ENCODE measurements around the gene PSMB1. TPM values are rescaled to one million over a fixed set of nuclear protein-coding genes. Genes with fewer than 3 reads are reported as not detected.

The PSMB1 gene
- polyA plus RNA-seq (2013, experiment 1 of 2), result 243 TPM
- polyA plus RNA-seq (2013, experiment 2 of 2), result 250 TPM

DNA sequence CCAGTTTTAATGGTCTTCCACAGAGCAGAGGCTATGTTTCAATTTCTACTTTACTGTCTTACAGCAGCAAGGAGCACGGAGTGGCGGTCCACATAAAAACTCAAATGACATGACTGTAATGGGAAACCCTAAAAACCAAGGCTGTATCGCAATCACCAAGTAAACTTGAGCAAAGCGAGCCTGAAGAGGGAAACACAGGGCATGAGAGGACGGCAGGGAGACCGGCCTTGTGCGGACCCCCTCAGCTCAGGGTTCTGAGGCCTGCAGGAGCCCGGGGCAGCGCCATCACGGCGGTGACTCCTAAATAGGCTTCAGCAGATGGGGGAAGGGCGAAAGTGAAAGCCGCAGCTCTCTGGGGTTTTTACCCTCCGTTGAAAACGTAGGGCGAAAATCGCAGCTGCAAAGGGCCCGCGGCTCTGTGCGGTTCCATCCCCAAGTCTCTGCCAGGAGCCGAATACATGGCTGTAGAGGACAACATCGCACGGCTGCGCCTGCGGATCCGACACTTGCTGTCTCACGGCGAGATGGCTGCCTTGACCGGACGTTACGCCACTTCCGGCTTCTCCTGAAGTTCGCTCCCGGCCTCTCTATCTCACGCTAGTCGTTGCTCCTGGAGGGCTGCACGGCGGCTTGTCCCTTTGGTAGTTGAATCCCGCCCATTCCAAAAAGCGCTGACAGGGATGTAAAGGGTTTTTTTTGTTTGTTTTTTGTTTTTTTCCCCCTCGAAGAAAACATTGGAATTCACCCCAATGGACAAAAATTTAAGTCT, at the start of gene PSMB1:
Gene PSMB1 (minus strand): TSS at position 543 of the 769 bp plus-strand sequence. CDS start 65 bp downstream, at position 478.
- H3K4me3 ChIP-seq (ENCODE audit: insufficient read depth in 1 of 2, low read depth in 1 of 2, low read length in 2 of 2), result peak within 1 kb of the TSS; percentile 97 to 100
- H3K27ac ChIP-seq (ENCODE audit: low read length, poor library complexity, severe bottlenecking), result peak within 1 kb of the TSS; percentile 99
- no peaks in the 10 kb centered on the region for H3K27me3 ChIP-seq (ENCODE audit: control insufficient read depth in 1 of 2, insufficient read depth in 1 of 2, low read length in 2 of 2)
- peak within 1 kb of the TSS; percentile 76 for H3K4me2 ChIP-seq (ENCODE audit: low read length, poor library complexity, severe bottlenecking)
- peak within 1 kb of the TSS; percentile 19 for H2BK120ac ChIP-seq (ENCODE audit: low read depth, low read length)
- peaks cover 0 to 29% of the 10 kb centered on the region in 2 experiments for H3K36me3 ChIP-seq (ENCODE audit: control insufficient read depth in 1 of 2, insufficient read depth in 2 of 2, low read depth in 1 of 2, low read length in 2 of 2)
- H4K91ac ChIP-seq (ENCODE audit: low read length), result peak within 1 kb of the TSS; percentile 90
- peak; percentile 98 for DNase-seq
- H3K14ac ChIP-seq (ENCODE audit: low read length in 2 of 2), result peak within 1 kb of the TSS in 1 of 2 experiments; percentile 36
- peak within 1 kb of the TSS; percentile 13 to 83 for H2BK12ac ChIP-seq (ENCODE audit: low read length in 2 of 2)
- H4K8ac ChIP-seq (ENCODE audit: low read length), result peak within 1 kb of the TSS; percentile 94
- H3K4ac ChIP-seq (ENCODE audit: low read depth in 1 of 2, low read length in 2 of 2), result peak within 1 kb of the TSS; percentile 93
- H3K9me3 ChIP-seq (ENCODE audit: control insufficient read depth, low read length), result no peaks in the 10 kb centered on the region
- H3K23ac ChIP-seq (ENCODE audit: low read length in 2 of 2), result peak within 1 kb of the TSS; percentile 76 to 94
- peak within 1 kb of the TSS; percentile 83 for H2BK15ac ChIP-seq (ENCODE audit: low read depth, poor library complexity, severe bottlenecking)
- under 1% methylated on average over 36 of the region's 41 CpGs for WGBS
- peak within 1 kb of the TSS; percentile 99 for H3K9ac ChIP-seq (ENCODE audit: low read length)
- peaks cover 4% of the 10 kb centered on the region for H3K79me1 ChIP-seq (replicated peaks; ENCODE audit: low read length, poor library complexity, severe bottlenecking)
- peak within 1 kb of the TSS; percentile 81 to 99 for H3K18ac ChIP-seq (ENCODE audit: low read depth in 1 of 2, low read length in 2 of 2)
- peaks cover 2% of the 10 kb centered on the region for H3K4me1 ChIP-seq (ENCODE audit: control insufficient read depth, insufficient read depth, low read depth, low read length)
- H2AK5ac ChIP-seq (ENCODE audit: low read length, severe bottlenecking), result peak within 1 kb of the TSS; percentile 51
- peak within 1 kb of the TSS; percentile 88 for H2BK5ac ChIP-seq (ENCODE audit: low read depth, low read length, poor library complexity, severe bottlenecking)
- H2AFZ ChIP-seq (ENCODE audit: low read depth, low read length), result peak within 1 kb of the TSS; percentile 53

DNA sequence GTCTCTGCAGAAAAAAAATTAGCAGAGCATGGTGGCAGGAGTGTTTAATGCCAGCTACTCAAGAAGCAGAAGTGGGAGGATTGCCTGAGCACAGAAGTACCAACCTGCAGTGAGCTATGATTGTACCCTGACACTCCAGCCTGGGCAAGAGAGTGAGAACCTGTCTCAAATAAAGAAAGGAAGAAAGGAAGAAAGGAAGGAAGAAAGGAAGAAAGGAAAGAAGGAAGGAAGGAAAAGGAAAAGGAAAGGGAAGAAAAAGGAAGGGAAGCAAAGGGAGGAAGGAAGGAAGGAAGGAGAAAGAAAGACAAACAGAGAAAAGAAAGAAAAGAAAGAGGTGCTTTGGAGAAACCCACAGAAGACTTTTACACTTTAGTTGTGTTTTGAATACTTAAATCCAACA, 44.2 kb upstream of the PSMB1 start:
- no peak overlapping the region for H3K23ac ChIP-seq (ENCODE audit: low read length in 2 of 2)

DNA sequence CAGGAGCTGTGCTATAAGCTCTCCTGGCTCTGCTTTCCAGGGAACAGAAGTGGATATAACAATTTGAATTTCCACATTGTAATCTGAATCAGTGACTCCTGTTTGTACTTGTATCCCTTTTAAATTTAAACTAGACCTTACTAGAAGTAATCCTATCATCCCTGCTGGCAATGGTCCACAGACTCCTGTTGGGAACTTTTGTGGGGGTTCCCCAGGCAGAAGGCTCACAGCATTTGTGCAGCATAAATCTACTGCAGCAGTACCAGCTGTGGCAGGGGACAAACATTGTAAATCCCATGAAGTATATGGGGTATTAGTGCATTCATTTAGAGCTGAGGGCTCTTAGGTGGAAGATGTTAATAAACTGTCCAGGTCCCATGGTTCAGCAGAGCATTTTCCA, 43.3 kb upstream of the PSMB1 start:
- H2AFZ ChIP-seq (ENCODE audit: low read depth, low read length), result no peak overlapping the region
- no peak overlapping the region for H3K4ac ChIP-seq (ENCODE audit: low read depth in 1 of 2, low read length in 2 of 2)
- H4K91ac ChIP-seq (ENCODE audit: low read length), result no peak overlapping the region
- H3K27me3 ChIP-seq (ENCODE audit: control insufficient read depth in 1 of 2, insufficient read depth in 1 of 2, low read length in 2 of 2), result peaks cover 3 to 7% of the 10 kb centered on the region in 2 experiments
- H3K27ac ChIP-seq (ENCODE audit: low read length, poor library complexity, severe bottlenecking), result no peak overlapping the region
- no peak overlapping the region for H4K8ac ChIP-seq (ENCODE audit: low read length)
- H3K4me1 ChIP-seq (ENCODE audit: control insufficient read depth, insufficient read depth, low read depth, low read length), result no peaks in the 10 kb centered on the region
- no peak overlapping the region for H3K4me3 ChIP-seq (ENCODE audit: insufficient read depth in 1 of 2, low read depth in 1 of 2, low read length in 2 of 2)
- no peak for DNase-seq
- H3K9ac ChIP-seq (ENCODE audit: low read length), result no peak overlapping the region
- peaks cover 17% of the 10 kb centered on the region for H3K9me3 ChIP-seq (ENCODE audit: control insufficient read depth, low read length)
- H3K36me3 ChIP-seq (ENCODE audit: control insufficient read depth in 1 of 2, insufficient read depth in 2 of 2, low read depth in 1 of 2, low read length in 2 of 2), result no peaks in the 10 kb centered on the region
- H2AK5ac ChIP-seq (ENCODE audit: low read length, severe bottlenecking), result no peak overlapping the region
- no peak overlapping the region for H2BK5ac ChIP-seq (ENCODE audit: low read depth, low read length, poor library complexity, severe bottlenecking)
- no peak overlapping the region for H3K23ac ChIP-seq (ENCODE audit: low read length in 2 of 2)
- H2BK12ac ChIP-seq (ENCODE audit: low read length in 2 of 2), result no peak overlapping the region
- no peaks in the 10 kb centered on the region for H3K79me1 ChIP-seq (replicated peaks; ENCODE audit: low read length, poor library complexity, severe bottlenecking)
- H3K14ac ChIP-seq (ENCODE audit: low read length in 2 of 2), result no peak overlapping the region
- no peak overlapping the region for H3K18ac ChIP-seq (ENCODE audit: low read depth in 1 of 2, low read length in 2 of 2)
- no peak overlapping the region for H2BK15ac ChIP-seq (ENCODE audit: low read depth, poor library complexity, severe bottlenecking)
- no peak overlapping the region for H2BK120ac ChIP-seq (ENCODE audit: low read depth, low read length)
- H3K4me2 ChIP-seq (ENCODE audit: low read length, poor library complexity, severe bottlenecking), result no peak overlapping the region

More for the DNA sequence above, 44.2 kb upstream of the PSMB1 start:
- Histone ChIP-seq H3K27ac (ENCODE audit: low read length, poor library complexity, severe bottlenecking) (no peak overlapping the region), H3K9me3 (ENCODE audit: control insufficient read depth, low read length) (peaks cover 8% of the 10 kb centered on the region), H2AK5ac (ENCODE audit: low read length, severe bottlenecking) (no peak overlapping the region), H3K36me3 (ENCODE audit: control insufficient read depth in 1 of 2, insufficient read depth in 2 of 2, low read depth in 1 of 2, low read length in 2 of 2) (no peaks in the 10 kb centered on the region), H2BK5ac (ENCODE audit: low read depth, low read length, poor library complexity, severe bottlenecking) (no peak overlapping the region), H4K91ac (ENCODE audit: low read length) (no peak overlapping the region), H3K4me1 (ENCODE audit: control insufficient read depth, insufficient read depth, low read depth, low read length) (no peaks in the 10 kb centered on the region), H2BK12ac (ENCODE audit: low read length in 2 of 2) (no peak overlapping the region), H2AFZ (ENCODE audit: low read depth, low read length) (no peak overlapping the region), H3K4me3 (ENCODE audit: insufficient read depth in 1 of 2, low read depth in 1 of 2, low read length in 2 of 2) (no peak overlapping the region), H2BK15ac (ENCODE audit: low read depth, poor library complexity, severe bottlenecking) (no peak overlapping the region), H3K4ac (ENCODE audit: low read depth in 1 of 2, low read length in 2 of 2) (no peak overlapping the region), H3K18ac (ENCODE audit: low read depth in 1 of 2, low read length in 2 of 2) (no peak overlapping the region), H3K4me2 (ENCODE audit: low read length, poor library complexity, severe bottlenecking) (no peak overlapping the region), H3K27me3 (ENCODE audit: control insufficient read depth in 1 of 2, insufficient read depth in 1 of 2, low read length in 2 of 2) (peaks cover 3 to 7% of the 10 kb centered on the region in 2 experiments), H3K79me1 (replicated peaks; ENCODE audit: low read length, poor library complexity, severe bottlenecking) (no peaks in the 10 kb centered on the region), H3K14ac (ENCODE audit: low read length in 2 of 2) (no peak overlapping the region), H3K9ac (ENCODE audit: low read length) (no peak overlapping the region), H4K8ac (ENCODE audit: low read length) (no peak overlapping the region), H2BK120ac (ENCODE audit: low read depth, low read length) (no peak overlapping the region)
- no peak for DNase-seq

DNA sequence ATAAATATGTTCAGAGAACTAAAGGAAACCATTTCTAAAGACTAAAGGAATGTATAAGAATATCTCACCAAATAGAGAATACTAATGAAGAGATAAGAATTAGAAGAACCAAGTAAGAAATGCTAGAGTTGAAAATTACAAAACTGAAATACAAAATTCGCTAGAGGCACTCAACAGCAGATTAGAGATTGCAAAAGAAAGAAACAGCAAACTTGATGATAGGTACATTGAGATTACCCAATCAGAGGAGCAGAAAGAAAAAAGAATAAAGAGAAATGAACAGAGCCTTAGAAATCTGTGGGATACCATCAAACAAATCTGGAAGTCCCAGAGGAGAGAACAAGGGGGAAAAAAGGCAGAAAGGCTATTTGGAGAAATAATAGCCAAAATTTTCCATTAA, 37.6 kb upstream of the PSMB1 start:
- Histone ChIP-seq H3K27me3 (ENCODE audit: control insufficient read depth in 1 of 2, insufficient read depth in 1 of 2, low read length in 2 of 2) (no peaks in the 10 kb centered on the region), H3K36me3 (ENCODE audit: control insufficient read depth in 1 of 2, insufficient read depth in 2 of 2, low read depth in 1 of 2, low read length in 2 of 2) (no peaks in the 10 kb centered on the region)

More for the DNA sequence above, 37.6 kb upstream of the PSMB1 start:
- no peak overlapping the region for H4K91ac ChIP-seq (ENCODE audit: low read length)
- H2BK5ac ChIP-seq (ENCODE audit: low read depth, low read length, poor library complexity, severe bottlenecking), result no peak overlapping the region
- no peak overlapping the region for H2AFZ ChIP-seq (ENCODE audit: low read depth, low read length)
- no peak overlapping the region for H3K23ac ChIP-seq (ENCODE audit: low read length in 2 of 2)
- H3K9ac ChIP-seq (ENCODE audit: low read length), result no peak overlapping the region
- no peak overlapping the region for H2BK12ac ChIP-seq (ENCODE audit: low read length in 2 of 2)
- peaks cover 31% of the 10 kb centered on the region for H3K9me3 ChIP-seq (ENCODE audit: control insufficient read depth, low read length)
- no peak overlapping the region for H2BK15ac ChIP-seq (ENCODE audit: low read depth, poor library complexity, severe bottlenecking)
- no peak overlapping the region for H4K8ac ChIP-seq (ENCODE audit: low read length)
- H3K27ac ChIP-seq (ENCODE audit: low read length, poor library complexity, severe bottlenecking), result no peak overlapping the region
- H3K4me1 ChIP-seq (ENCODE audit: control insufficient read depth, insufficient read depth, low read depth, low read length), result no peaks in the 10 kb centered on the region
- no peak overlapping the region for H3K14ac ChIP-seq (ENCODE audit: low read length in 2 of 2)
- H3K4ac ChIP-seq (ENCODE audit: low read depth in 1 of 2, low read length in 2 of 2), result no peak overlapping the region
- no peak overlapping the region for H3K4me2 ChIP-seq (ENCODE audit: low read length, poor library complexity, severe bottlenecking)
- no peak overlapping the region for H2AK5ac ChIP-seq (ENCODE audit: low read length, severe bottlenecking)
- DNase-seq, result no peak
- WGBS, result 100% methylated on average over 1 of the region's 1 CpG
- H3K79me1 ChIP-seq (replicated peaks; ENCODE audit: low read length, poor library complexity, severe bottlenecking), result no peaks in the 10 kb centered on the region
- H3K4me3 ChIP-seq (ENCODE audit: insufficient read depth in 1 of 2, low read depth in 1 of 2, low read length in 2 of 2), result no peak overlapping the region
- H3K18ac ChIP-seq (ENCODE audit: low read depth in 1 of 2, low read length in 2 of 2), result no peak overlapping the region
- no peak overlapping the region for H2BK120ac ChIP-seq (ENCODE audit: low read depth, low read length)
